Memory B cell (primary cell): ENCODE measurements around the gene ABCA12.

Experiments used
- ATAC-seq: fragments of 150-1000 bp; cut with Tn5 transposase; 2 replicates; pipeline ENCODE4 v1.10.0; 2021; ENCODE audit warnings: low read depth, mild to moderate bottlenecking, moderate library complexity
- DNase-seq, 2 donors: peaks; one replicate each; pipeline ENCODE4 v3.0.0; 2022; ENCODE audit warnings: low spot score in 2 of 2
- H3K27ac Mint-ChIP-seq: one replicate; pipeline ENCODE4 v1.8.0; 2022; ENCODE audit warnings: mild to moderate bottlenecking, moderate library complexity, mixed read lengths
- H3K27me3 Mint-ChIP-seq: one replicate; pipeline ENCODE4 v1.8.0; 2022; ENCODE audit warnings: mixed read lengths
- H3K36me3 Mint-ChIP-seq: one replicate; pipeline ENCODE4 v1.8.0; 2022; ENCODE audit warnings: mild to moderate bottlenecking, mixed read lengths
- H3K4me1 Mint-ChIP-seq: one replicate; pipeline ENCODE4 v1.8.0; 2022; ENCODE audit warnings: mixed read lengths
- H3K4me3 Mint-ChIP-seq: one replicate; pipeline ENCODE4 v1.8.0; 2022; ENCODE audit warnings: mild to moderate bottlenecking, moderate library complexity, mixed read lengths
- H3K9me3 Mint-ChIP-seq: one replicate; pipeline ENCODE4 v1.8.0; 2022; ENCODE audit warnings: mixed read lengths

The ABCA12 gene

DNA sequence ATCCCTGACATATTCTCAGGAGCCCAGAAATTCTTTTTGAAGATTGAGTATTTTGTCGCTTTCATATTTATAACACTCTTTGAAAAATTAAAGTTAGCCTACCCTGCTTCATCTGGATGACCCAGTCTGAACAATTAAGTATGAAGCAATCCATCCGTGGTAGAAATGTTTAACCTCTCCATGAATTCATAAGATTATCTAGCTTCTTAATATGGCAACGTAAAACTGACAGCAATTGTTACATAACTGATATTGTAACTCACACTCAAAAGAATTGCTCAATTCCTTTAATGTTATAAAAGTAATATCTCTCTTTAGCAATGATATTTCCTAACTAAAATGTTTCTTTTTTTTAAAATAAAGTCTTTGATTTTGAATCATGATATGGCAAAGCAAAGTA is 7.2 kb upstream of the ABCA12 start:
- Mint-ChIP-seq H3K9me3 (peaks cover 1% of the 10 kb centered on the region), H3K27me3 (peaks cover 6% of the 10 kb centered on the region), H3K4me1 (no peaks in the 10 kb centered on the region), H3K27ac (no peak overlapping the region), H3K36me3 (no peaks in the 10 kb centered on the region), H3K4me3 (no peak overlapping the region)
- no peak for ATAC-seq
- DNase-seq, result no peak

DNA sequence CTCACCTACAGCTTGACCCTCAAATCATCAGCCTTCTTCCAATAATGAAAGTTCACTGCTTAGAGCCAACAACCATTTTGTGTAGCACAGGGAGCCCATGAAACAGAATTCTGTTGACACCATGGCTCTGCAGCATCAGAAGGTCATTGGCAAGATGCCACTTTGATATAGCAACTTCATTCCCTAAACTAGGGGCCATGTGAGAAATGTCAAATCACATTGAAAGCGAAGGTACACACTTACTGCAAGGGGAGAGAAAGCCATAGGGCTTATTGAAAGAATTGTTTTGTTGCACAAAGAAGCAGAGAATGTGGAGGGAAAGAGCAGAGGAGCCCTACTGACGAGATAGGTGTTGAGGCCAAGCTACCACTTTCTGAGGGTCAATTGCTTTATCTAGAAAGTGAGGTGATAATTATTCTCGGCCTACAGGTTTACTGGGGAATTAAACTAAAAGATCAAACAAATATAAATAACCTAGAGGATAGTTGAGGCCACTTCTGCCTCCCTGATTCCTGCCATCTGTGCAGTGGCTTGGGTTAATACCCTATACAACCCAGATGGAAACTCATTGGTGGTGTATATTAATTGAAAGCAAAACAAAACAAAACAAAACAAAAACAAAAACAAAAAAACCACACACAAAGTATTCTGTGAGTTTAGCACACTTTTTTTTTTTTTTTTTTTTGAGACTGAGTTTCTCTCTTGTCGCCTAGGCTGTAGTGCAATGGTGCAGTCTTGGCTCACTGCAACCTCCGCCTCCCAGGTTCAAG is 5.9 kb upstream of the ABCA12 start:
- no peak overlapping the region for H3K4me3 Mint-ChIP-seq
- H3K27me3 Mint-ChIP-seq, result peaks cover 8% of the 10 kb centered on the region
- peaks cover 1% of the 10 kb centered on the region for H3K9me3 Mint-ChIP-seq
- H3K27ac Mint-ChIP-seq, result no peak overlapping the region
- DNase-seq, result no peak
- no peak for ATAC-seq
- H3K36me3 Mint-ChIP-seq, result no peaks in the 10 kb centered on the region
- H3K4me1 Mint-ChIP-seq, result no peaks in the 10 kb centered on the region

DNA sequence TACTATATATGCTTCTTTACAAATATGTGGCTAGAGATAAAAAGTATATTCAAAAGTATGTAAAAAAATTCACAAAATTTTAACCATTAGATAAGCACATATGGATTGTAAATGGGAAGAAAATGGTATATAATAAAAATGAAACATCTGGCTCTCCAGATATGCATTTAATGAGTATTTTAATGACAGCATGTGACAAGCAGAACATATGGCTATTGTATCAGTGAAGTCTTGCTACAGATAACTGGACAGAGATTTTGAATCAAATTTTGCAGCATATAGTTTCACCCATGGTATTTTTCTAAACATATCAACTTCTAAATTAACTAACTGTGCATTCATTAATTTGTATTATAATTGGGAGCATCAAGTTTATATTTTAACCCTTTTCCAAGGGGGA is 5.0 kb upstream of the ABCA12 start:
- Mint-ChIP-seq H3K27me3 (peaks cover 10% of the 10 kb centered on the region), H3K4me3 (no peak overlapping the region), H3K36me3 (no peaks in the 10 kb centered on the region), H3K9me3 (peaks cover 1% of the 10 kb centered on the region), H3K4me1 (no peaks in the 10 kb centered on the region), H3K27ac (no peak overlapping the region)
- DNase-seq (no peak), ATAC-seq (no peak)

DNA sequence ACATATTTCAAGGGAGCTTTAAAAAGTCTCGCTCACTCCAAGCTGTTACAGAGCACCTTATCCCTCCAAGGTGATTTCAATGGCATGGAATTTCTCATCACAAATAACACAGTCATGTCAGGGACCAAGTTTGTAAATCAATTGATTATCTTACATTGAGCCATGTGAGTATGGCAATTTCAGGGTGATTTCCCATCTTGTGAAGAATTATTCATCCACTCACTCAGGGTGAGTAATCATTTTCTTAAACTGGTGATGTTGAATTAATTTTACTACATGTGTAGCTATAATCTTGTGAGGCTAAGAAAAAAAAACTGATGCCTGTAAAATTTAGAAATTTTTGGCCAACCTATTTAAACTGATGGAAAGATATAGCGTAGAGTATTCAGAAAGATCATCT is 3.3 kb upstream of the ABCA12 start:
- no peak for ATAC-seq
- H3K4me3 Mint-ChIP-seq, result no peak overlapping the region

DNA sequence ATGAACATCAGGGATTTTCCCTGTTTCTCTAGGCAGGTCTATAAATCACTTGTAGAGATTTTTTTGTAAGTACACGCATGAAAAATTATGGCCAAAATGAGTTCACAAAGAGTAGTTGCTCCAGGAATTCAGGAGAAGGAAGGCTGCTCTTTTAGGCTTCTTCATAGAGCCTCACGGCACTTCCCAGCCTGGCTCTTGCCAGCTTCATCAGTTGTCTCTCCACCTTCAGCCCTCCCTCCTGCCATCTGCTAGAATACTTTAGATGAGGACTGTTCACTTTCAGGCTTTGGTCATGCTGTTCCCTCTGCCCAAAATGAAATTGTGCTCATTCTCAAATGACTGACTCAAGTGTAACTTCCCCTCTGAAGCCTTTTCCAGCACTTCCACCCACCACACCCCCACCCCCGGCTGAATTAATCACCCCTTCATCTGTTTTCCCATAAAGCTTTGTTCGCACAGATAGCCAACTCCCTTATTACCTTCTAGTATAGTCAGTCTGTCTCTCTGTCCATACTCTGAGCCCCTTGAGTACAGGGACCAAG is 1.8 kb upstream of the ABCA12 start:
- Mint-ChIP-seq H3K4me3 (no peak overlapping the region), H3K27me3 (peaks cover 10% of the 10 kb centered on the region), H3K27ac (no peak overlapping the region), H3K9me3 (no peaks in the 10 kb centered on the region), H3K36me3 (no peaks in the 10 kb centered on the region), H3K4me1 (no peaks in the 10 kb centered on the region)
- no peak for DNase-seq
- ATAC-seq, result no peak

More for the DNA sequence above, 3.3 kb upstream of the ABCA12 start:
- no peak for DNase-seq
- Mint-ChIP-seq H3K27me3 (peaks cover 10% of the 10 kb centered on the region), H3K9me3 (no peaks in the 10 kb centered on the region), H3K27ac (no peak overlapping the region), H3K36me3 (no peaks in the 10 kb centered on the region), H3K4me1 (no peaks in the 10 kb centered on the region)

DNA sequence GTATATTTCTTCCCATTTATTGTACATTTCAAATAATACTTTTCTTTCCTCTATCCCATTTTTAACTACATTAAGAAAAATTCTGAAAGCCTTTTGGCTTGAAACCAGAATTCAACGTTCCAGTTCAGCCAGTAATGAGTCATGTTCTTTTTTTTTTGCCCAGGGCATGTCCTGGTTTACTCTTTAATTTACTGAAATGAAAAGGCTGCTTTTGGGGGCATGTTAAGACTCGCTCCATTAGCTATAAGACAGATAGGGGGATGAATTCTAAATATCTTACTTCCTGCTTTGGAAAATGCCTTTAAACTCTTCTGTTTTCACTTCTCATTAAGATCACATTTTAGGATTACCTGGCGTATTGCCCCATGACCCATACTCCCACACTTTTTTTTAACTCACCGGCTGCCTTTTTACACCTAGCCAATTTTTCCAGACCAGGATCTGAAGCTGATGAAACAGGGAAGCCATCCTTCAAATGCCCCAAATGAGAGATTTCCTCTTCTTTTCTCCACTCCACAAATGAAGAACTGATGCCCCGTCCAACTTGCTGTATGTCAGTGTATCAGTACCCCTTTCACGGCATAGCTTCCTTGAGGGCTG is 585 bp downstream of the ABCA12 start:
- Mint-ChIP-seq H3K4me1 (no peaks in the 10 kb centered on the region), H3K36me3 (no peaks in the 10 kb centered on the region), H3K27me3 (peaks cover 6% of the 10 kb centered on the region), H3K27ac (no peak overlapping the region), H3K9me3 (no peaks in the 10 kb centered on the region), H3K4me3 (no peak overlapping the region)
- ATAC-seq (no peak), DNase-seq (no peak)

DNA sequence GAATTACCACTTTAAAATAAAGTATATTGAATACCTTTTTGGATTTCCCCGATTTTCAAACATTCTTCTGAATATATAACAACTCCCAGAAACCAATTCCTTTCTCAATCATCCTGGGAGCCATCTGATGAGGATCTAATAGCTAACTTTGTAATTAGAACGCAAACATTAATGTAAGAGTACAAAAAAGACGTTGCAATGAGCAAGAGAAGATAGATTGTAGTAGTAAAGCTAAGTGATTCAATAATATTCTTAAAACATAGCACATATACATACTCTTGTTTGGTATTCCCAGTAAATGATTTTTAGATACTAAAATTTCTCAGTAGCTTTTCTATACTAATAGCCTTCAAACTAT is 1.1 kb downstream of the ABCA12 start:
- H3K27ac Mint-ChIP-seq, result no peak overlapping the region
- peaks cover 6% of the 10 kb centered on the region for H3K27me3 Mint-ChIP-seq
- H3K4me1 Mint-ChIP-seq, result no peaks in the 10 kb centered on the region
- ATAC-seq (no peak), DNase-seq (no peak)
- H3K4me3 Mint-ChIP-seq, result no peak overlapping the region
- no peaks in the 10 kb centered on the region for H3K36me3 Mint-ChIP-seq
- no peaks in the 10 kb centered on the region for H3K9me3 Mint-ChIP-seq

DNA sequence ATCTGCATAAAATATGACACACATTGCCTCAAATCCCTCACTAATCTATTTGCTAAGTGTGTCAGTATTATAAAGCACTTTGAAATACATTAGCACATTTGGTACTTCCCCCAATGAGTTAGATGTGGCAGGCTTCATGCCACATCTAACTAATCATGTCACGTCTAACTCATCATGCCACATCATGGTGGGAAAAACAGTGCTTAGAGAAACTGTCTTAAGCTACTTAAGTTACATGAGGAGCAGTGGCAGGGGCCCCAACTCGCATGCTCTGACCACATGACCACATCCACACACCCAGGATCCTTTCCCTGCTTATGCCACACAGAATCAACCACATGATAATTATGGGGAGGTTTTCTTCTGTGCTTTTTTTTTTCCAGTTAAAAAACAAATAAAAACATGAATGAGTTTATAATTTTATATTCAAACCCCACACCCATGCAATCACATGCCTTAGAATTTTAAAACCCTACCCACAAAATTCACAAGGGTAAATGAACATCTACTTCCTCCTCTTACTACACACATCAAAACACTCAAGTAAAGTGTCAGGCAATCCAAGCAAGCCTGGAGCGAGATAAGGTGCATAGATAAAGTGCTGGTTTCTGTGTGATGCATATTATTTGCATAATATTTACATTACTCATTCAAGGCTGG is 1.6 kb downstream of the ABCA12 start:
- Mint-ChIP-seq H3K36me3 (no peaks in the 10 kb centered on the region), H3K27me3 (peaks cover 6% of the 10 kb centered on the region), H3K4me3 (no peak overlapping the region), H3K4me1 (no peaks in the 10 kb centered on the region), H3K9me3 (no peaks in the 10 kb centered on the region), H3K27ac (no peak overlapping the region)
- ATAC-seq (no peak), DNase-seq (no peak)

DNA sequence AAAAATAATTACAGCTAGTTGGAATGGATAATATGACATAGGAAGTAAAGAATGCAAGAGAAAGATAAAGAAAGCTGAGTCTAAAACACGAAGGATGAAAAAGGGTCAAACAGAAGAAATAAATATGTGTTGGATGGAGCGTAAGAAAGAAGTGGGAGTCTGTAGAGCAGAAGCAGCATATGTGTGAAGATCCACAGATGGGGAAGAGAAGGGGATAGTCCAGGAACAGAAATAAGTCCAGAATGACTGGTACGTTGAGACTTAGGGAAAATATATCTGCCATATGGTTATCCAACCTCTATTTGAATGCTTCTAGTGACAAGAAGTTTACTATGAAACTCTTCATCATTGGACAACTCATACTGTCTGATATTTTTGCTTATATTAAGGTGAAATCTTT is 18.0 kb downstream of the ABCA12 start:
- Mint-ChIP-seq H3K4me1 (no peaks in the 10 kb centered on the region), H3K9me3 (peaks cover 2% of the 10 kb centered on the region), H3K4me3 (no peak overlapping the region), H3K36me3 (no peaks in the 10 kb centered on the region), H3K27ac (no peak overlapping the region), H3K27me3 (peaks cover 3% of the 10 kb centered on the region)
- DNase-seq, result no peak
- no peak for ATAC-seq

DNA sequence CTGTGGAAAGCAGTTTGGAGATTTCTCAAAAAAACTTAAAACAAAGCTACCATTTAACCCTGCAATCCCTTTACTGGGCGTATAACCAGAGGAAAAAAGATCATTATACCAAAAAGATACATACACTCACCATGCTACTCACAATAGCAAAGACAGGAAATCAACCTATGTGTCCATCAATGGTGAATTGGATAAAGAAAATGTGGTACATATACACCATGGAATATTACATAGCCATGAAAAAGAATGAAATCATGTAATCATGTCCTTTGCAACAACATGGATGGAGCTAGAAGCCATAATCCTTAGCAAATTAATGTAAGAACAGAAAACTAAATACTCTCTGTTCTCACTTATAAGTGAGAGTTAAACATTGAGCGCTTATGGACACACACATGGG is 18.6 kb downstream of the ABCA12 start:
- Mint-ChIP-seq H3K4me1 (no peaks in the 10 kb centered on the region), H3K27ac (no peak overlapping the region), H3K27me3 (peaks cover 3% of the 10 kb centered on the region), H3K4me3 (no peak overlapping the region), H3K36me3 (no peaks in the 10 kb centered on the region), H3K9me3 (peaks cover 2% of the 10 kb centered on the region)
- ATAC-seq, result no peak
- no peak for DNase-seq

DNA sequence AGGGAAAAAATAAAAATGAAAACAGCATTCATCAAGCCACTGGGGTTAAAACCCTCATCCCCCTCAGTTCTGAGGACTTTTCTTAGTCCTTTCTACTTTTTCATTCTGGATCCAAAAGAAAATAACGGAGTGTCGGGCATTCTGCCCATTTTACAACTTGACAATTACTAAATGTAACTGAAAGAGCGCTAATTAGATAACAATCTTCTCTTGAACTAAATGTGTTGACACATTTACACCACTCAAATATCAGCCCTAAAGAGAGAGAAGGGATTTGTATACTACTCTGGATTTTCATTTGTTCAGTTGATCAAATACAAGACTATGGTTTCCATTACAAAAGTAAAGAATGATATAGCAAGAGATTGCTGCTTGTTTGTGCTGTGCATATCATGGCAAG is 27.5 kb downstream of the ABCA12 start:
- H3K27me3 Mint-ChIP-seq, result peaks cover 3% of the 10 kb centered on the region
- H3K4me1 Mint-ChIP-seq, result no peaks in the 10 kb centered on the region
- H3K9me3 Mint-ChIP-seq, result no peaks in the 10 kb centered on the region
- ATAC-seq (no peak), DNase-seq (no peak)
- no peak overlapping the region for H3K4me3 Mint-ChIP-seq
- H3K27ac Mint-ChIP-seq, result no peak overlapping the region
- no peaks in the 10 kb centered on the region for H3K36me3 Mint-ChIP-seq

DNA sequence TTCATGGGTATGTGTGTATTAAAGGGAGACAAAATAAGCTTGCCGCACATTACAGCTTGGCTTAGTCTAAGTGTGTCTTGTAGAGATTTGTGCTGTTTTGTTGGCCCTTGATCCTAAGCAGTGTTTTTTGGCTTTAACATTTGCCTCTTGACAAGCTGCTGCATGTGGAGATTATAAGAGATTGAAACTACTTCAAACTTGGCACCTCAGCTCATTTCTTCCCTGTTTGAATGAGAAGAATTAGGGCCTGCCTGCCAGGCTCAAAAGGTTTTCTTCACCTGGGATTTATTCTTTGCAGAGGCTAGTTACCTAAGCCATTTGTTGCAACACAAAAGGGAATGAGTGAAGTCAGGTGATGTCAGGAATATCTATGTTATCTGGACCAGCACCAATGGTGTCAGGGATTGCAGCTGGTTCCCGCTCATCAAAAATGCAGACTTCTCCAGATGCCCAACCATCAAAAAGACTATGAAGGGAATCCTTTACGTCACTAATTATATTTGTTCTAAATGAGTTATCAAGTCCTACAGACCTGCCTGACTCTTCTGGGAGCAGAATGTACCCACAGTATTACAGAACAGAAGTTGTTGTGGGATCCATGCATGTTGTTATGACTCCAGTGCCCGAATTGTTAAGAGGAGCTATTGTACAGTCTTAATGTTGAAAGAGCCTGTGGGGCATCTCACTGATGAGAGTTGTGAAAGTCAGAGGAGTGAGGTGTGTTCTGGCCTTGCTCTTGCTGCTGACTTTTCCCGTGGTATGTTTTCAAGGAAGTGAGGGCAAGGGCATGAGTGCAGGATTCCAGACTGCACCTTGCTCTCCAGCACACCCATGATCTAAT is 31.0 kb downstream of the ABCA12 start:
- no peak for ATAC-seq
- Mint-ChIP-seq H3K27me3 (peaks cover 1% of the 10 kb centered on the region), H3K4me1 (no peaks in the 10 kb centered on the region), H3K36me3 (no peaks in the 10 kb centered on the region), H3K4me3 (no peak overlapping the region), H3K27ac (no peak overlapping the region), H3K9me3 (no peaks in the 10 kb centered on the region)
- DNase-seq, result no peak

DNA sequence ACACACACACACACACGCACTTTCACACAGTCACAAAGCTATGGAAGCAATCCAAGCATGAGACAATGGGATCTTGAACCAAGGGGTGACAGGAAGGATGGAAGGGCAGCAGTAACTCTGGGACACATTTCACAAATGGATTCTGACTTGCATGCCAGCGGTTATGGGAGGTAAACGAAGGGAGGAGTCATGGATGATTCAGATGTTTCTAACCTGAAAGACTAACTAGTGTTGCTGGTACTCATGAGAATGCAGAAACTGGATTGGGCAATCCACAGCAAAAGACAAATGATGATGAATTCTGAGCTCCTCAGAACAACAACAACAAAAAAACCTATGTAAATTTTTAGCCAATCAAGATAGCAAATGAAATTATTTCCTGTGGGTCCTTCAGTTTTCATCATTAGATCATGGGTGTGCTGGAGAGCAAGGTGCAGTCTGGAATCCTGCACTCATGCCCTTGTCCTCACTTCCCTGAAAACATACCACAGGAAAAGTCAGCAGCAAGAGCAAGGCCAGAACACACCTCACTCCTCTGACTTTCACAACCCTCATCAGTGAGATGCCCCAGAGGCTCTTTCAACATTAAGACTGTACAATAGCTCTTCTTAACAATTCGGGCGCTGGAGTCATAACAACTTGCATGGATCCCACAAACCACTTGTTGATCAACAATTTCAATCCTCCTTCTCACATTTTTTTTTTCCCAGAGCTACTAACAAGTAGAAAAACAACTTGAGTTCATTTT is 32.6 kb downstream of the ABCA12 start:
- Mint-ChIP-seq H3K4me3 (no peak overlapping the region), H3K27me3 (peaks cover 1% of the 10 kb centered on the region), H3K27ac (no peak overlapping the region), H3K9me3 (no peaks in the 10 kb centered on the region), H3K36me3 (no peaks in the 10 kb centered on the region), H3K4me1 (no peaks in the 10 kb centered on the region)
- ATAC-seq, result no peak
- DNase-seq, result no peak
